WTC11 (cell line): ENCODE data around the gene RHBG.
"Not testable (repeated sequence)": the region's sequence is repeated elsewhere in the genome, so short reads cannot be mapped to it uniquely, and the experiment has no call there.

Source experiments
- ATF2 ChIP-seq: sonication (generic); formaldehyde crosslinking; IDR thresholded peaks from 2 replicates; pipeline ENCODE4 v1.8.1; 2022; ENCODE audit warnings: low read depth, missing genetic modification reagents, borderline replicate concordance
- ATF3 ChIP-seq: sonication (generic); formaldehyde crosslinking; conservative IDR thresholded peaks from 2 replicates; pipeline ENCODE4 v1.8.1; 2022; ENCODE audit warnings: mild to moderate bottlenecking, missing genetic modification reagents
- CTCF ChIP-seq: fragments of 200-600 bp; IDR thresholded peaks from 2 replicates; pipeline ENCODE4 v1.8.0; 2022; ENCODE audit warnings: antibody characterized with exemption
- E2F1 ChIP-seq: sonication (generic); formaldehyde crosslinking; IDR thresholded peaks from 2 replicates; pipeline ENCODE4 v1.8.0; 2022; ENCODE audit warnings: mild to moderate bottlenecking, missing genetic modification reagents
- EMX1 ChIP-seq: fragments of 250-450 bp; sonication (Bioruptor Pico); IDR thresholded peaks from 2 replicates; pipeline ENCODE4 v1.8.0; 2021; ENCODE audit warnings: mild to moderate bottlenecking
- ESRRA ChIP-seq: sonication (generic); formaldehyde crosslinking; IDR thresholded peaks from 2 replicates; pipeline ENCODE4 v1.8.1; 2022; ENCODE audit warnings: mild to moderate bottlenecking, missing genetic modification reagents, borderline replicate concordance
- FOXK1 ChIP-seq: sonication (generic); formaldehyde crosslinking; IDR thresholded peaks from 2 replicates; pipeline ENCODE4 v1.8.0; 2022; ENCODE audit warnings: mild to moderate bottlenecking, moderate library complexity, missing genetic modification reagents
- JUN ChIP-seq: sonication (generic); formaldehyde crosslinking; IDR thresholded peaks from 2 replicates; pipeline ENCODE4 v1.8.0; 2023; ENCODE audit warnings: mild to moderate bottlenecking, missing genetic modification reagents
- KAT7 ChIP-seq: sonication (generic); formaldehyde crosslinking; IDR thresholded peaks from 2 replicates; pipeline ENCODE4 v1.8.1; 2023; ENCODE audit warnings: missing genetic modification reagents, mild to moderate bottlenecking, borderline replicate concordance
- NFATC4 ChIP-seq: fragments of 250-450 bp; sonication (Bioruptor Pico); IDR thresholded peaks from 2 replicates; pipeline ENCODE4 v1.9.0; 2021; ENCODE audit warnings: mild to moderate bottlenecking
- TEAD1 ChIP-seq: sonication (generic); formaldehyde crosslinking; IDR thresholded peaks from 2 replicates; pipeline ENCODE4 v1.8.0; 2022; ENCODE audit warnings: mild to moderate bottlenecking, missing genetic modification reagents
- TF ChIP-seq, protein P1 (sequence below): sonication (generic); formaldehyde crosslinking; conservative IDR thresholded peaks from 2 replicates; pipeline ENCODE4 v1.8.1; 2023; ENCODE audit warnings: mild to moderate bottlenecking, low read depth, missing genetic modification reagents, moderate library complexity
- TF ChIP-seq, protein P2 (sequence below): sonication (generic); formaldehyde crosslinking; IDR thresholded peaks from 2 replicates; pipeline ENCODE4 v1.8.0; 2022; ENCODE audit warnings: missing genetic modification reagents
- TF ChIP-seq, protein P3 (sequence below): sonication (generic); formaldehyde crosslinking; IDR thresholded peaks from 2 replicates; pipeline ENCODE4 v1.8.0; 2023; ENCODE audit warnings: missing genetic modification reagents

DNA sequence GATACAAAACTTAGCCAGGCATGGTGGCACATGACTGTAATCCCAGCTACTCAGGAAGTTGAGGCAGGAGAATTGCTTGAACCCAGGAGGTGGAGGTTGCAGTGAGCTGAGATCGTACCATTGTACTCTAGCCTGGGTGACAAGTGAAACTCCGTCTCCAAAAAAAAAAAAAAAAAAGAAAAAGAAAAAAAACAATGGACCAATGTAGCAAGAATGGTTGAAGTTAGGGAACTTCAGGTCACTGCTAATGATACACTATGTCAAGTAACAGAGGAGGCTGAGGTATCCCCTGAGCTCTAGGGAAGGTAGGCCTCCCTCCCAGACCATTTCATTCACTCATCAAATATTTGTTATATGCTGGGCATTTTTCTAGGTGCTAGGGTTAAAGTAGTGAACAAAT, 23.0 kb upstream of the RHBG start:
- TF ChIP-seq KAT7 (CRISPR knock-in tag); E2F1 (CRISPR knock-in tag); ESRRA (CRISPR knock-in tag); EMX1 (CRISPR knock-in tag); JUN (CRISPR knock-in tag); NFATC4 (CRISPR knock-in tag); TEAD1 (CRISPR knock-in tag); CTCF; ATF3 (CRISPR knock-in tag); FOXK1 (CRISPR knock-in tag); ATF2 (CRISPR knock-in tag): not testable (repeated sequence)
- TF ChIP-seq, protein P1, sequence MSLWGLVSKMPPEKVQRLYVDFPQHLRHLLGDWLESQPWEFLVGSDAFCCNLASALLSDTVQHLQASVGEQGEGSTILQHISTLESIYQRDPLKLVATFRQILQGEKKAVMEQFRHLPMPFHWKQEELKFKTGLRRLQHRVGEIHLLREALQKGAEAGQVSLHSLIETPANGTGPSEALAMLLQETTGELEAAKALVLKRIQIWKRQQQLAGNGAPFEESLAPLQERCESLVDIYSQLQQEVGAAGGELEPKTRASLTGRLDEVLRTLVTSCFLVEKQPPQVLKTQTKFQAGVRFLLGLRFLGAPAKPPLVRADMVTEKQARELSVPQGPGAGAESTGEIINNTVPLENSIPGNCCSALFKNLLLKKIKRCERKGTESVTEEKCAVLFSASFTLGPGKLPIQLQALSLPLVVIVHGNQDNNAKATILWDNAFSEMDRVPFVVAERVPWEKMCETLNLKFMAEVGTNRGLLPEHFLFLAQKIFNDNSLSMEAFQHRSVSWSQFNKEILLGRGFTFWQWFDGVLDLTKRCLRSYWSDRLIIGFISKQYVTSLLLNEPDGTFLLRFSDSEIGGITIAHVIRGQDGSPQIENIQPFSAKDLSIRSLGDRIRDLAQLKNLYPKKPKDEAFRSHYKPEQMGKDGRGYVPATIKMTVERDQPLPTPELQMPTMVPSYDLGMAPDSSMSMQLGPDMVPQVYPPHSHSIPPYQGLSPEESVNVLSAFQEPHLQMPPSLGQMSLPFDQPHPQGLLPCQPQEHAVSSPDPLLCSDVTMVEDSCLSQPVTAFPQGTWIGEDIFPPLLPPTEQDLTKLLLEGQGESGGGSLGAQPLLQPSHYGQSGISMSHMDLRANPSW (CRISPR knock-in tag): not testable (repeated sequence)
- TF ChIP-seq, protein P2, sequence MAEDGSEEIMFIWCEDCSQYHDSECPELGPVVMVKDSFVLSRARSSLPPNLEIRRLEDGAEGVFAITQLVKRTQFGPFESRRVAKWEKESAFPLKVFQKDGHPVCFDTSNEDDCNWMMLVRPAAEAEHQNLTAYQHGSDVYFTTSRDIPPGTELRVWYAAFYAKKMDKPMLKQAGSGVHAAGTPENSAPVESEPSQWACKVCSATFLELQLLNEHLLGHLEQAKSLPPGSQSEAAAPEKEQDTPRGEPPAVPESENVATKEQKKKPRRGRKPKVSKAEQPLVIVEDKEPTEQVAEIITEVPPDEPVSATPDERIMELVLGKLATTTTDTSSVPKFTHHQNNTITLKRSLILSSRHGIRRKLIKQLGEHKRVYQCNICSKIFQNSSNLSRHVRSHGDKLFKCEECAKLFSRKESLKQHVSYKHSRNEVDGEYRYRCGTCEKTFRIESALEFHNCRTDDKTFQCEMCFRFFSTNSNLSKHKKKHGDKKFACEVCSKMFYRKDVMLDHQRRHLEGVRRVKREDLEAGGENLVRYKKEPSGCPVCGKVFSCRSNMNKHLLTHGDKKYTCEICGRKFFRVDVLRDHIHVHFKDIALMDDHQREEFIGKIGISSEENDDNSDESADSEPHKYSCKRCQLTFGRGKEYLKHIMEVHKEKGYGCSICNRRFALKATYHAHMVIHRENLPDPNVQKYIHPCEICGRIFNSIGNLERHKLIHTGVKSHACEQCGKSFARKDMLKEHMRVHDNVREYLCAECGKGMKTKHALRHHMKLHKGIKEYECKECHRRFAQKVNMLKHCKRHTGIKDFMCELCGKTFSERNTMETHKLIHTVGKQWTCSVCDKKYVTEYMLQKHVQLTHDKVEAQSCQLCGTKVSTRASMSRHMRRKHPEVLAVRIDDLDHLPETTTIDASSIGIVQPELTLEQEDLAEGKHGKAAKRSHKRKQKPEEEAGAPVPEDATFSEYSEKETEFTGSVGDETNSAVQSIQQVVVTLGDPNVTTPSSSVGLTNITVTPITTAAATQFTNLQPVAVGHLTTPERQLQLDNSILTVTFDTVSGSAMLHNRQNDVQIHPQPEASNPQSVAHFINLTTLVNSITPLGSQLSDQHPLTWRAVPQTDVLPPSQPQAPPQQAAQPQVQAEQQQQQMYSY: not testable (repeated sequence)
- TF ChIP-seq, protein P3, sequence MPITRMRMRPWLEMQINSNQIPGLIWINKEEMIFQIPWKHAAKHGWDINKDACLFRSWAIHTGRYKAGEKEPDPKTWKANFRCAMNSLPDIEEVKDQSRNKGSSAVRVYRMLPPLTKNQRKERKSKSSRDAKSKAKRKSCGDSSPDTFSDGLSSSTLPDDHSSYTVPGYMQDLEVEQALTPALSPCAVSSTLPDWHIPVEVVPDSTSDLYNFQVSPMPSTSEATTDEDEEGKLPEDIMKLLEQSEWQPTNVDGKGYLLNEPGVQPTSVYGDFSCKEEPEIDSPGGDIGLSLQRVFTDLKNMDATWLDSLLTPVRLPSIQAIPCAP (CRISPR knock-in tag): not testable (repeated sequence)
